ENCODE measurements around the gene PSMB7.

PSMB7 gene

GRCh38 chr9:124350494-124351263, 64.6 kb downstream of the PSMB7 start:
- no peak for DNase-seq
- Histone ChIP-seq H3K9ac (ENCODE audit: low read length) (no peak overlapping the region), H3K27ac (ENCODE audit: low read length) (no peak overlapping the region)

GRCh38 chr9:124349675-124350493, 65.4 kb downstream of the PSMB7 start:
- peaks cover 15% of the 10 kb centered on the region; the same call in 1 of the 2 replicates for H3K36me3 ChIP-seq (replicated peaks; ENCODE audit: insufficient read depth, low read length)
- TF ChIP-seq EZH2 (optimal IDR thresholded peaks at IDR 0.05; ENCODE audit: low read depth, low read length) (no peak), CTCF (IDR thresholded peaks at IDR 0.05; ENCODE audit: low read length) (no peak), EZH2phosphoT487 (IDR thresholded peaks at IDR 0.05; ENCODE audit: low read length) (no peak)
- no peaks in the 10 kb centered on the region for H4K20me1 ChIP-seq (ENCODE audit: insufficient read depth, low read length)

More at GRCh38 chr9:124350494-124351263, 64.6 kb downstream of the PSMB7 start:
- H3K79me2 ChIP-seq (ENCODE audit: low read length) = peaks cover 15% of the 10 kb centered on the region; the same call in 1 of the 2 replicates
- no peak overlapping the region for H3K4me2 ChIP-seq (ENCODE audit: low read depth, low read length)
- H3F3A ChIP-seq (ENCODE audit: insufficient read depth, low read length) = no peaks in the 10 kb centered on the region
- no peaks in the 10 kb centered on the region for H3K27me3 ChIP-seq (replicated peaks; ENCODE audit: insufficient read depth, low read length)
- H3K36me3 ChIP-seq (replicated peaks; ENCODE audit: insufficient read depth, low read length) = peaks cover 15% of the 10 kb centered on the region; the same call in 1 of the 2 replicates
- TF ChIP-seq CTCF (IDR thresholded peaks at IDR 0.05; ENCODE audit: low read length) = no peak
- TF ChIP-seq EZH2 (optimal IDR thresholded peaks at IDR 0.05; ENCODE audit: low read depth, low read length) = no peak
- TF ChIP-seq EZH2phosphoT487 (IDR thresholded peaks at IDR 0.05; ENCODE audit: low read length) = no peak
- no peaks in the 10 kb centered on the region for H4K20me1 ChIP-seq (ENCODE audit: insufficient read depth, low read length)
- H3K4me3 ChIP-seq (ENCODE audit: low read length) = no peak overlapping the region
- no peaks in the 10 kb centered on the region for H3K9me2 ChIP-seq (replicated peaks; ENCODE audit: insufficient read depth, low read length)
- no peaks in the 10 kb centered on the region for H3K4me1 ChIP-seq (ENCODE audit: low read length)
- H2AFZ ChIP-seq (ENCODE audit: low read length) = no peak overlapping the region
- no peaks in the 10 kb centered on the region for H3K9me3 ChIP-seq (replicated peaks; ENCODE audit: insufficient read depth, low read length)

GRCh38 chr9:124349267-124349666, 66.0 kb downstream of the PSMB7 start:
- Histone ChIP-seq H3K9me2 (replicated peaks; ENCODE audit: insufficient read depth, low read length) (no peaks in the 10 kb centered on the region), H3K9ac (ENCODE audit: low read length) (no peak overlapping the region), H3K27me3 (replicated peaks; ENCODE audit: insufficient read depth, low read length) (no peaks in the 10 kb centered on the region), H3F3A (ENCODE audit: insufficient read depth, low read length) (no peaks in the 10 kb centered on the region), H3K79me2 (ENCODE audit: low read length) (0 out of 2 replicates have a peak, but pooled peaks cover under 1% of the 10 kb centered on the region), H3K4me3 (ENCODE audit: low read length) (no peak overlapping the region), H3K36me3 (replicated peaks; ENCODE audit: insufficient read depth, low read length) (peaks cover 15% of the 10 kb centered on the region; the same call in 1 of the 2 replicates), H2AFZ (ENCODE audit: low read length) (no peak overlapping the region), H3K9me3 (replicated peaks; ENCODE audit: insufficient read depth, low read length) (no peaks in the 10 kb centered on the region), H3K4me1 (ENCODE audit: low read length) (no peaks in the 10 kb centered on the region), H3K27ac (ENCODE audit: low read length) (no peak overlapping the region), H4K20me1 (ENCODE audit: insufficient read depth, low read length) (no peaks in the 10 kb centered on the region), H3K4me2 (ENCODE audit: low read depth, low read length) (no peak overlapping the region)
- DNase-seq = no peak
- no peak for TF ChIP-seq EZH2 (optimal IDR thresholded peaks at IDR 0.05; ENCODE audit: low read depth, low read length)
- TF ChIP-seq CTCF (IDR thresholded peaks at IDR 0.05; ENCODE audit: low read length) = no peak
- TF ChIP-seq EZH2phosphoT487 (IDR thresholded peaks at IDR 0.05; ENCODE audit: low read length) = no peak

More at GRCh38 chr9:124349675-124350493, 65.4 kb downstream of the PSMB7 start:
- Histone ChIP-seq H3K4me1 (ENCODE audit: low read length) (no peaks in the 10 kb centered on the region), H3K27ac (ENCODE audit: low read length) (no peak overlapping the region), H3K4me3 (ENCODE audit: low read length) (no peak overlapping the region), H3K27me3 (replicated peaks; ENCODE audit: insufficient read depth, low read length) (no peaks in the 10 kb centered on the region), H3K79me2 (ENCODE audit: low read length) (peaks cover 7% of the 10 kb centered on the region; the same call in 1 of the 2 replicates), H3K4me2 (ENCODE audit: low read depth, low read length) (no peak overlapping the region), H3K9ac (ENCODE audit: low read length) (no peak overlapping the region), H3F3A (ENCODE audit: insufficient read depth, low read length) (no peaks in the 10 kb centered on the region), H3K9me3 (replicated peaks; ENCODE audit: insufficient read depth, low read length) (no peaks in the 10 kb centered on the region), H2AFZ (ENCODE audit: low read length) (no peak overlapping the region), H3K9me2 (replicated peaks; ENCODE audit: insufficient read depth, low read length) (no peaks in the 10 kb centered on the region)
- DNase-seq = no peak

All from MM.1S (cell line).